Fibroblast of skin of left quadriceps (primary cell): ENCODE measurements around the gene CDHR2.

Experiments
- DNase-seq, 2 experiments: peaks; one replicate each; pipeline ENCODE4 v3.0.0-alpha.2; 2013; ENCODE audit warnings: low read depth in 2 of 2

Gene CDHR2

DNA sequence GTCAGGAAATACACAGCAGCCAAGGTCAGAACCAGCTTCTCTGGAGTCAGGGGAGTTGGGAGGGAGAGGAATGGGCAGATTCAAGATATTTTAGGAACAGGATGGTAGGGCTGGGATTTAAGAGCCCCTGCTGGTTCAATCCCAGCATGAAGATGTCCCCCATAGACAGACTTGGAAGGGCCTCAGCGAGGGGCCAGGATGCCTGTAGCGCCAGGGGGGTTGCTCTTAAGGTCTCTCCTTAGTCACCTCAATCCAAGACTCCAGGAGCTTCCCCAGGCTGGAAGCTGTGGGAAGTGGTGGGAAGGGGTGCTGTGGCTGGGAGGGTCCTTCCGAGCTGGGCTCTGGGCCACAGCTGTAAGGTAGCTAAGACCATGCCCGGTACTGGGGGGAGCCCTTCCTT is 90.1 kb downstream of the CDHR2 start:
- no peak for DNase-seq

DNA sequence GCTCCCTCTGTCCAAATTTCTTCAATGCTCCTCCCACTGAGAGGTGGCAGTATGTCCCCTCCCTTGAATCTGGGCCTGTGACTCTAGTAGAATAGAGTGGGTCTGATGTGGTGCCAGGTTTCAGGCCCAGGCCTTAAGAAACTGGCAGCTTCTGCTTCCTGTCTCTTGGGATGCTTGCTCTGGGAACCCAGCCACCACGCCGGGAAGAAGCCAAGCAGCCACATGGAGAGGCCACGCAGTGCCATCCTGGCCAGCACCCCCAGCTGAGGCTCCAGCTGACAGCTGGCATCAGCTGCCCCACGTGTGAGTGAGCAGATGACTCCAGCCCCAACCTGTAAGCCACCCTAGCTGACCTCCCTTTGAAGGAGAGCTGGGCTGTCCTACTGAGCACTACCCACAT is 90.8 kb downstream of the CDHR2 start:
- no peak for DNase-seq

DNA sequence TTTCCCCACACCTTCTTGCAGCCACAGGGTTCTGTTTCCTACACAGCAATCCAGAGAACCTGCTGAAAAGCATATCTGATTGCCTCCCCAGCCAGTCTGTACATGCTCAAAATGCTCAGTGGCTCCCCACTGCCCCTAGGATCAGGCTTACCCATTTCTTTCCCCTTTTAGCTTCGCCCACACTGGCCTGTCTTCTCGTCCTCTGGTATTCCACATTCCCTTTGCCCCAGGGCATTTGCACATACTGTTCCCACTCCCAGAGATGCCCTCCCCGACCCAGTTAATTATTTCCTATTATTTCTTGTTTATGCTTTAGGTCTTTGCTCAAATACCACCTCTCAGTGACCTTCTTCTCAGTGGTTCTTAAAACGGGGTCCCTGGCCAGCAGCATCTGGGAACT is 91.5 kb downstream of the CDHR2 start:
- DNase-seq = no peak

DNA sequence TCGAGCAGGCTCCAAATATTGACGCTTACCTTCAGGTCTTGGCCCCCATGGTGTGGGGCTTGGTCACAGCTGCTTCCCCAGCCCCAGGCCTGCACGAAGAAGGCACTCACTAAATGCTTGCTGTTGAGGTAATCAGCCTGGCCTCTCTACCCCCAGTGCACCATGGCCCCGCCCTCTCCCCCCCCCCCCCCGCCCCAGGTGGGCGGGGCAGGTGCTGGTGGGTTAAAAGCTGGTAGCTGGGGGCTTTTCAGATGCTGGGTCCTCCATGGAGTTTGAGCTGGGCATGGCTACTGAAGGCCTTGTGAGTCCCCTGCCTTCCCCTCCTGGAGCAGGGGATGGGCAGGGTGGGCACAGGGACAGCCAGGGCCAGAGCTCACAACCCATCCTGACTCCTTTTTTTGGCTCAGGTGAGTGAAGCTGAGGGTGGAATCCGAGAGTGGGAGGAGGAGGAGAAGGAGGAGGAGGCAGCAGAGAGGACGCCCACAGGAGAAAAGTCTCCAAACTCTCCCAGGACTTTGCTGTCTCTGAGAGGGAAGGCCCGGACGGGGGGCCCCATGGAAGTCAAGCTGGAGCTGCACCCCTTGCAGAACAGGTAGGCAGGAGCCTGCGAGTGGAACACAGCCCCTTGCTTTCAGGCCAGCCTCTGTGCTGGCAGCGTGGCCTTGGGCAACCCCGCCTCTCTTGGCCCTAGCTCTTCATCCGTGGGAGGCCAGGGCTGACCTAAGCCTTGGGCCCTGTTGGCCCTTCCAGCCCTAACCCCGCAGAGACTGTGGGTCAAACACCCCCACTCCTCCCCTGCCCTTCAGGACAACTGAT is 93.7 kb downstream of the CDHR2 start:
- no peak for DNase-seq

DNA sequence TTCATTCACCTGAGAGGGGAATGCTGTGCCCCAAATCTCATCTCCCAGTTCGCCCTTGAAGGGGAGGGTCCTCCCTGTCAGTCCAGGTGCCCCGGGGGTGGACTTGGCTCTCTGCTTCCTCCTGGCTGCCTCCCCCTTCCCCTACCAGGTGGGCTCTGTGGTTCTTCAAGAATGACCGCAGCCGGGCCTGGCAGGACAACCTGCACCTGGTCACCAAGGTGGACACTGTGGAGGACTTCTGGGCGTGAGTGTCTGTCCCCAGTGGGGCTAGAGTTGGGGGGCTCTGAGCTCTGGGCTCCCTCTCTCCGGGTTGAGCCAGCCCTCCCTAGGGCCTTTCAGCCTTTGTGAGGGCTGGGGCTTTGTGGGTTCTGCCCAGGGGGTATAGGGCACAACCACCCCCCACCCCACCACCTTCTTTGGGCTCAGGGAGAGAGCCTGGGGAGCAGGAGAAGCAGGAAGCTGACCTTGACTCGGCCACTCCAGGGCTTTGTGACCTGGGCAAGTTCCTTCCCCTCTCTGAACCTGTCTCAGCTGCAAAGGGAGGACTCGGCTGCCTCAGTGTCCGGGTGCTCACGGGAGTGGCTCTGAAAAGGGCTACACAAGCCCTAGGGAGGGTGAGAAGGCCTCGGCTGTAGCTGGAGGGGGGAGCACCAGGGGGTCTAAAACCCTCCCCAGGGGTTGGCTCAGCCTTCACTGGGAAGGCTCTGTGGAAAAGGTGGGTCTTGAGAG is 94.5 kb downstream of the CDHR2 start:
- DNase-seq = no peak

DNA sequence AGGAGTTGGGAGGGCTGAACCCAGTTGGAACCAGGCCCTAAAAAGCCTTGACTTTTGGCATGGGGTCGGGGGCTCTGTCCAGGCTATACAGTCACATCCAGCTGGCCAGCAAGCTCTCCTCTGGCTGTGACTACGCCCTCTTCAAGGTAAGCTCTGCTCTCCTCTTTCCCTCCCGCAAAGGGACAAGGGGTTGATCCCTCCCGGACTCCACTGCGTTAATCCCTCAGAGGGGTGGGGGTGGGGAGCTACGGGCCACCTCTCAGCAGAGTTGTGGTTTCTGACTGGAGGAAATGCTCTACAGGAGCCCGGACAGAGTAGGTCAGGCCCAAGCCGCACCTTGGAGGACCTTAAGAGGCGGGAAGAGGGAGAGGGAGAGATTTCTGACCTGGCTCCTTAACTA is 95.2 kb downstream of the CDHR2 start:
- no peak for DNase-seq

DNA sequence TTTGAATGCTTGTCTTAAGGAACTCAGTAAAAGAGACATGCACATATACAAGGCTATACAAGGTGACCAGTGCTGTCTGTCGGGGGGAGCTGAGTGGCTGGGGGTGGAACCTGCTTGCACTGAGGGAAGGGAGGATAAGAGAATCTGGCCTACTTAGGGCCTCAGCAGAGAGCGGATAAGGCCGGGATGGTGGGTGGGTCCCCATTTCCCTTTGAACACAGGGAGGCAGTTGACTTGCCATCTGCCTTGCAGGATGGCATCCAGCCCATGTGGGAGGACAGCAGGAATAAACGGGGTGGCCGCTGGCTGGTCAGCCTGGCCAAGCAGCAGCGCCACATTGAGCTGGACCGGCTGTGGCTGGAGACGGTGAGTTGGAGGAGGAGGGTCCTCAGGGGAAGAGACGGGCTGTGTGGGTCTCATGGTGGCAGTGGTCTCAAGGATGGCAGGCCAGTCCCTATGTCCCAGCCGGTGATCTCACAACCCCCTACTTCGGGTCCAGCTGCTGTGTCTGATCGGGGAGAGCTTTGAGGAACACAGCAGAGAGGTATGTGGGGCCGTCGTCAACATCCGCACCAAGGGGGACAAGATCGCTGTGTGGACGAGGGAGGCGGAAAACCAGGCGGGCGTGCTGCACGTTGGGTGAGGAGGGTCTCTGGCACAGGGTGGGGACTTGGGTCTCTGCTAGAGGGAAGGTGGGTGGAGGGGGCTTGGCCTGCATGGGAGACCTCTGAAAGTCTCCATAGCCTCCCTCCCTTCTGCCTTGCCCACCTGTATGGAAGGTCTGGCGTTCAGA is 95.9 kb downstream of the CDHR2 start:
- DNase-seq = no peak
